ENCODE results near the gene TMEM54.

TMEM54 gene

GRCh38 chr1:32865639-32866405 lies 35.4 kb downstream of the TMEM54 start:
- Histone ChIP-seq H3K9ac (ENCODE audit: low read length) (no peak overlapping the region), H3K27ac (ENCODE audit: low read length) (no peak overlapping the region), H3K36me3 (ENCODE audit: control insufficient read depth, low read depth, low read length) (no peaks in the 10 kb centered on the region), H3K27me3 (ENCODE audit: control insufficient read depth, insufficient read depth, low read length) (peaks cover 18% of the 10 kb centered on the region), H3K4me1 (ENCODE audit: control insufficient read depth, low read depth, low read length) (peaks cover 8% of the 10 kb centered on the region), H3K9me3 (ENCODE audit: control insufficient read depth, low read depth, low read length) (no peaks in the 10 kb centered on the region), H3K4me3 (ENCODE audit: low read length) (no peak overlapping the region)

GRCh38 chr1:32864375-32865019 lies 36.7 kb downstream of the TMEM54 start:
- H3K4me1 ChIP-seq (ENCODE audit: control insufficient read depth, low read depth, low read length): no peaks in the 10 kb centered on the region
- H3K27me3 ChIP-seq (ENCODE audit: control insufficient read depth, insufficient read depth, low read length): peaks cover 7% of the 10 kb centered on the region
- no peak overlapping the region for H3K4me3 ChIP-seq (ENCODE audit: low read length)
- H3K9me3 ChIP-seq (ENCODE audit: control insufficient read depth, low read depth, low read length): no peaks in the 10 kb centered on the region
- H3K9ac ChIP-seq (ENCODE audit: low read length): no peak overlapping the region
- H3K27ac ChIP-seq (ENCODE audit: low read length): no peak overlapping the region
- H3K36me3 ChIP-seq (ENCODE audit: control insufficient read depth, low read depth, low read length): peaks cover under 1% of the 10 kb centered on the region

GRCh38 chr1:32863881-32864245 lies 37.3 kb downstream of the TMEM54 start:
- Histone ChIP-seq H3K9ac (ENCODE audit: low read length) (no peak overlapping the region), H3K9me3 (ENCODE audit: control insufficient read depth, low read depth, low read length) (no peaks in the 10 kb centered on the region), H3K4me1 (ENCODE audit: control insufficient read depth, low read depth, low read length) (no peaks in the 10 kb centered on the region), H3K36me3 (ENCODE audit: control insufficient read depth, low read depth, low read length) (peaks cover 4% of the 10 kb centered on the region), H3K27ac (ENCODE audit: low read length) (no peak overlapping the region), H3K27me3 (ENCODE audit: control insufficient read depth, insufficient read depth, low read length) (peaks cover under 1% of the 10 kb centered on the region), H3K4me3 (ENCODE audit: low read length) (no peak overlapping the region)

- Histone ChIP-seq H3K9me3 (ENCODE audit: control insufficient read depth, low read depth, low read length) (no peaks in the 10 kb centered on the region), H3K4me1 (ENCODE audit: control insufficient read depth, low read depth, low read length) (no peaks in the 10 kb centered on the region), H3K36me3 (ENCODE audit: control insufficient read depth, low read depth, low read length) (peaks cover 6% of the 10 kb centered on the region), H3K27me3 (ENCODE audit: control insufficient read depth, insufficient read depth, low read length) (no peaks in the 10 kb centered on the region), H3K27ac (ENCODE audit: low read length) (no peak overlapping the region), H3K9ac (ENCODE audit: low read length) (no peak overlapping the region), H3K4me3 (ENCODE audit: low read length) (no peak overlapping the region)
Measured at GRCh38 chr1:32863218-32863880, 37.8 kb downstream of the TMEM54 start.

GRCh38 chr1:32861904-32862695 lies 39.1 kb downstream of the TMEM54 start:
- Histone ChIP-seq H3K4me1 (ENCODE audit: control insufficient read depth, low read depth, low read length) (no peaks in the 10 kb centered on the region), H3K27ac (ENCODE audit: low read length) (no peak overlapping the region), H3K4me3 (ENCODE audit: low read length) (no peak overlapping the region), H3K36me3 (ENCODE audit: control insufficient read depth, low read depth, low read length) (peaks cover 13% of the 10 kb centered on the region), H3K9ac (ENCODE audit: low read length) (no peak overlapping the region), H3K9me3 (ENCODE audit: control insufficient read depth, low read depth, low read length) (no peaks in the 10 kb centered on the region), H3K27me3 (ENCODE audit: control insufficient read depth, insufficient read depth, low read length) (no peaks in the 10 kb centered on the region)

- peaks cover 26% of the 10 kb centered on the region for H3K36me3 ChIP-seq (ENCODE audit: control insufficient read depth, low read depth, low read length)
Measured at GRCh38 chr1:32860566-32860965, 40.6 kb downstream of the TMEM54 start.

GRCh38 chr1:32859915-32860314 lies 41.3 kb downstream of the TMEM54 start:
- H3K9ac ChIP-seq (ENCODE audit: low read length): no peak overlapping the region
- no peak overlapping the region for H3K27ac ChIP-seq (ENCODE audit: low read length)
- no peaks in the 10 kb centered on the region for H3K27me3 ChIP-seq (ENCODE audit: control insufficient read depth, insufficient read depth, low read length)
- H3K36me3 ChIP-seq (ENCODE audit: control insufficient read depth, low read depth, low read length): peaks cover 31% of the 10 kb centered on the region
- no peaks in the 10 kb centered on the region for H3K9me3 ChIP-seq (ENCODE audit: control insufficient read depth, low read depth, low read length)
- no peak overlapping the region for H3K4me3 ChIP-seq (ENCODE audit: low read length)
- no peaks in the 10 kb centered on the region for H3K4me1 ChIP-seq (ENCODE audit: control insufficient read depth, low read depth, low read length)

More at GRCh38 chr1:32860566-32860965, 40.6 kb downstream of the TMEM54 start:
- Histone ChIP-seq H3K9ac (ENCODE audit: low read length) (no peak overlapping the region), H3K27ac (ENCODE audit: low read length) (no peak overlapping the region), H3K4me3 (ENCODE audit: low read length) (no peak overlapping the region), H3K4me1 (ENCODE audit: control insufficient read depth, low read depth, low read length) (no peaks in the 10 kb centered on the region), H3K9me3 (ENCODE audit: control insufficient read depth, low read depth, low read length) (no peaks in the 10 kb centered on the region), H3K27me3 (ENCODE audit: control insufficient read depth, insufficient read depth, low read length) (no peaks in the 10 kb centered on the region)

- H3K36me3 ChIP-seq (ENCODE audit: control insufficient read depth, low read depth, low read length): peaks cover 40% of the 10 kb centered on the region
- H3K4me3 ChIP-seq (ENCODE audit: low read length): no peak overlapping the region
- H3K9ac ChIP-seq (ENCODE audit: low read length): no peak overlapping the region
- no peaks in the 10 kb centered on the region for H3K27me3 ChIP-seq (ENCODE audit: control insufficient read depth, insufficient read depth, low read length)
- H3K4me1 ChIP-seq (ENCODE audit: control insufficient read depth, low read depth, low read length): no peaks in the 10 kb centered on the region
- H3K27ac ChIP-seq (ENCODE audit: low read length): no peak overlapping the region
- no peaks in the 10 kb centered on the region for H3K9me3 ChIP-seq (ENCODE audit: control insufficient read depth, low read depth, low read length)
Measured at GRCh38 chr1:32858791-32859190, 42.4 kb downstream of the TMEM54 start.

GRCh38 chr1:32858136-32858535 lies 43.1 kb downstream of the TMEM54 start:
- no peak overlapping the region for H3K4me3 ChIP-seq (ENCODE audit: low read length)
- H3K27me3 ChIP-seq (ENCODE audit: control insufficient read depth, insufficient read depth, low read length): no peaks in the 10 kb centered on the region
- peaks cover 40% of the 10 kb centered on the region for H3K36me3 ChIP-seq (ENCODE audit: control insufficient read depth, low read depth, low read length)
- H3K9me3 ChIP-seq (ENCODE audit: control insufficient read depth, low read depth, low read length): no peaks in the 10 kb centered on the region
- H3K9ac ChIP-seq (ENCODE audit: low read length): no peak overlapping the region
- H3K27ac ChIP-seq (ENCODE audit: low read length): no peak overlapping the region
- H3K4me1 ChIP-seq (ENCODE audit: control insufficient read depth, low read depth, low read length): no peaks in the 10 kb centered on the region

GRCh38 chr1:32855861-32856617 lies 45.1 kb downstream of the TMEM54 start:
- Histone ChIP-seq H3K9me3 (ENCODE audit: control insufficient read depth, low read depth, low read length) (no peaks in the 10 kb centered on the region), H3K36me3 (ENCODE audit: control insufficient read depth, low read depth, low read length) (peaks cover 45% of the 10 kb centered on the region), H3K9ac (ENCODE audit: low read length) (no peak overlapping the region), H3K4me3 (ENCODE audit: low read length) (no peak overlapping the region), H3K4me1 (ENCODE audit: control insufficient read depth, low read depth, low read length) (no peaks in the 10 kb centered on the region), H3K27me3 (ENCODE audit: control insufficient read depth, insufficient read depth, low read length) (no peaks in the 10 kb centered on the region), H3K27ac (ENCODE audit: low read length) (no peak overlapping the region)
